Stimulated activated CD4-positive, alpha-beta T cell treated with anti-CD3 and anti-CD28 coated beads, TNF-alpha, amount 100 ng/mL, for 1 hour (primary cell): ENCODE data around the gene C2.

Source experiments
- DNase-seq, 3 donors: peaks; one replicate each; pipeline ENCODE4 v3.0.0-alpha.2; 2020; ENCODE audit warnings: low read depth in 3 of 3, low spot score in 1 of 3

Gene C2

GRCh38 chr6:31927242-31927862 is at the start of gene C2:
Gene C2, plus strand, starts transcription at chr6:31927717. Its CDS starts 36 bp downstream, at chr6:31927753.
- DNase-seq, result no peak

GRCh38 chr6:31878222-31878621 is 49.3 kb upstream of the C2 start:
- no peak for DNase-seq

GRCh38 chr6:31878726-31879125 is 48.8 kb upstream of the C2 start, which contains the start of gene SLC44A4:
Gene SLC44A4, minus strand, starts transcription at chr6:31878997. Its CDS starts 17 bp downstream, at chr6:31878980.
- DNase-seq, result no peak

- no peak for DNase-seq
These were observed 48.4 kb upstream of the C2 start for GRCh38 chr6:31879143-31879542.

- DNase-seq, result no peak
These were observed 47.6 kb upstream of the C2 start for GRCh38 chr6:31879901-31880300.

- no peak for DNase-seq
These were observed 46.9 kb upstream of the C2 start for GRCh38 chr6:31880616-31881015.

GRCh38 chr6:31881136-31881859 is 46.2 kb upstream of the C2 start:
- no peak for DNase-seq

GRCh38 chr6:31882344-31882743 is 45.2 kb upstream of the C2 start:
- DNase-seq, result no peak

- DNase-seq, result no peak
These were observed 43.8 kb upstream of the C2 start for GRCh38 chr6:31883676-31884075.

GRCh38 chr6:31884528-31885035 is 42.9 kb upstream of the C2 start:
- no peak for DNase-seq

GRCh38 chr6:31886541-31886991 is 41.0 kb upstream of the C2 start:
- DNase-seq, result no peak

GRCh38 chr6:31887173-31888007 is 40.1 kb upstream of the C2 start:
- DNase-seq, result no peak

- peak in 2 of 3 donors; percentile 22 to 53 for DNase-seq
These were observed 39.0 kb upstream of the C2 start for GRCh38 chr6:31888276-31889258.

- DNase-seq, result no peak
These were observed 38.1 kb upstream of the C2 start for GRCh38 chr6:31889331-31889972.

- no peak for DNase-seq
These were observed 34.7 kb upstream of the C2 start for GRCh38 chr6:31892821-31893220.

- DNase-seq, result no peak
These were observed 31.0 kb upstream of the C2 start for GRCh38 chr6:31896493-31896855.

GRCh38 chr6:31896856-31897611 is 30.5 kb upstream of the C2 start:
- peak in 1 of 3 donors; percentile 21 for DNase-seq

GRCh38 chr6:31897612-31898382 is 29.7 kb upstream of the C2 start, which contains the start of gene EHMT2:
Gene EHMT2, minus strand, starts transcription at chr6:31897698. Its CDS starts 21 bp downstream, at chr6:31897677.
- DNase-seq, result peak; percentile 40 to 77 (median 61)
